Stimulated activated CD4-positive, alpha-beta T cell treated with anti-CD3 and anti-CD28 coated beads, Interleukin-1b, Interleukin-23, amount 100 ng/mL, for 24 hours (primary cell): Measurements from ENCODE around the gene CPLANE1.
"Not testable (repeated sequence)": the region's sequence is repeated elsewhere in the genome, so short reads cannot be mapped to it uniquely, and the experiment has no call there.

Experiments used
- DNase-seq, 4 experiments: peaks; one replicate each; pipeline ENCODE4 v3.0.0-alpha.2; 2020; ENCODE audit warnings: low read depth in 4 of 4, low spot score in 1 of 4

Gene CPLANE1

GRCh38 chr5:37248970-37249814 lies at the start of gene CPLANE1:
CPLANE1 (minus strand) TSS chr5:37249376; CDS start chr5:37247698, 1,678 bp downstream.
- DNase-seq = peak; percentile 15 to 61 (median 30)

- not testable (repeated sequence) for DNase-seq
Observed at GRCh38 chr5:37296313-37296712, 47.1 kb upstream of the CPLANE1 start.

GRCh38 chr5:37283214-37283820 lies 34.1 kb upstream of the CPLANE1 start:
- DNase-seq = no peak

- no peak for DNase-seq
Observed at GRCh38 chr5:37275511-37275910, 26.3 kb upstream of the CPLANE1 start.

- DNase-seq = no peak
Observed at GRCh38 chr5:37272511-37272910, 23.3 kb upstream of the CPLANE1 start.

GRCh38 chr5:37268100-37268499 lies 18.9 kb upstream of the CPLANE1 start:
- not testable (repeated sequence) for DNase-seq

- no peak for DNase-seq
Observed at GRCh38 chr5:37255774-37256358, 6.7 kb upstream of the CPLANE1 start.

- DNase-seq = no peak
Observed at GRCh38 chr5:37254581-37254980, 5.4 kb upstream of the CPLANE1 start.

- no peak for DNase-seq
Observed at GRCh38 chr5:37251665-37252064, 2.5 kb upstream of the CPLANE1 start.

GRCh38 chr5:37249815-37250164 lies 614 bp upstream of the CPLANE1 start:
- DNase-seq = no peak

GRCh38 chr5:37248421-37248969 lies 681 bp downstream of the CPLANE1 start:
- DNase-seq = no peak

- no peak for DNase-seq
Observed at GRCh38 chr5:37247496-37247895, 1.7 kb downstream of the CPLANE1 start.

GRCh38 chr5:37247036-37247435 lies 2.1 kb downstream of the CPLANE1 start:
- DNase-seq = no peak

GRCh38 chr5:37234288-37234687 lies 14.9 kb downstream of the CPLANE1 start:
- no peak for DNase-seq

GRCh38 chr5:37226377-37226776 lies 22.8 kb downstream of the CPLANE1 start:
- no peak for DNase-seq

GRCh38 chr5:37222181-37222580 lies 27.0 kb downstream of the CPLANE1 start:
- no peak for DNase-seq

- not testable (repeated sequence) for DNase-seq
Observed at GRCh38 chr5:37220426-37220825, 28.8 kb downstream of the CPLANE1 start.

GRCh38 chr5:37219384-37219783 lies 29.8 kb downstream of the CPLANE1 start:
- DNase-seq = not testable (repeated sequence)

- DNase-seq = no peak
Observed at GRCh38 chr5:37217976-37218375, 31.2 kb downstream of the CPLANE1 start.

- DNase-seq = no peak
Observed at GRCh38 chr5:37214550-37214949, 34.6 kb downstream of the CPLANE1 start.

- DNase-seq = no peak
Observed at GRCh38 chr5:37212096-37212495, 37.1 kb downstream of the CPLANE1 start.

- no peak for DNase-seq
Observed at GRCh38 chr5:37211661-37212060, 37.5 kb downstream of the CPLANE1 start.
